Gastrocnemius medialis (tissue), 4 donors: ENCODE results near the gene SPEF2.

Source experiments
- CTCF ChIP-seq, 5 experiments: fragments of 450-650 bp in 3 of 5; fragments of 200-600 bp in 2 of 5; sonication (generic) in 2 of 5; IDR thresholded peaks in 4 of 5; conservative IDR thresholded peaks in 1 of 5; 1 replicate in 4 of 5; 2 replicates in 1 of 5; pipeline ENCODE4 v1.5.1; 2016 to 2019; ENCODE audit warnings: antibody characterized with exemption in 5 of 5, mild to moderate bottlenecking in 3 of 5, moderate library complexity in 3 of 5
- POLR2A ChIP-seq, 2 donors: fragments of 450-650 bp; IDR thresholded peaks; one replicate each; pipeline ENCODE4 v1.6.1; 2017; ENCODE audit warnings: antibody characterized with exemption in 2 of 2, mild to moderate bottlenecking in 2 of 2, moderate library complexity in 2 of 2

DNA sequence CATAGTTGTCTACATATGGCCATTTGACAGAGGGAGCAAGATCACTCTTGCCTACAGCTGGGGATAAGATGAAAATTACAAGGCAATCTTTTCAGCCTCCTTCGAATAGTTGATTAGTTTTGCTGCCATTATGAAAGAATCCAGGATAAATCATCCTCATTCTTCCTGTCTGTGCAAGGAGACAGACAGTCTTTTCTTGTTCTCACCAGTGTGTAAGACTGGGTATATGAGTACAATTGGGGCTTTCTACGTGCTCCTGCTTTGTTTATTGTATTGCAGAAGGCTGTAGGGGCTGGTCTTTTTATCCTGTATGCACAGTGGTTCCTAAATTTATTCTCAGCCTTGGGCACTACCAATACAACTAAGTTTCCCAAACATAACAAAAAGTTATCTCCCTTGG, 76.8 kb downstream of the SPEF2 start:
- TF ChIP-seq CTCF (IDR thresholded peaks at IDR 0.05 in 4 of 5, conservative IDR thresholded peaks at IDR 0.05 in 1 of 5) (no peak), POLR2A (IDR thresholded peaks at IDR 0.05) (no peak)
